ENCODE measurements around the gene CTSA. TPM values are rescaled to one million over a fixed set of nuclear protein-coding genes. Genes with fewer than 3 reads are reported as not detected.
A peak's percentile ranks its signal among the peaks of the same experiment; 100 is the strongest.
"Not testable (repeated sequence)": the region's sequence is repeated elsewhere in the genome, so short reads cannot be mapped to it uniquely, and the experiment has no call there.

Gene CTSA
- polyA plus RNA-seq, 3 donors = 116 to 134 (median 118) TPM

DNA sequence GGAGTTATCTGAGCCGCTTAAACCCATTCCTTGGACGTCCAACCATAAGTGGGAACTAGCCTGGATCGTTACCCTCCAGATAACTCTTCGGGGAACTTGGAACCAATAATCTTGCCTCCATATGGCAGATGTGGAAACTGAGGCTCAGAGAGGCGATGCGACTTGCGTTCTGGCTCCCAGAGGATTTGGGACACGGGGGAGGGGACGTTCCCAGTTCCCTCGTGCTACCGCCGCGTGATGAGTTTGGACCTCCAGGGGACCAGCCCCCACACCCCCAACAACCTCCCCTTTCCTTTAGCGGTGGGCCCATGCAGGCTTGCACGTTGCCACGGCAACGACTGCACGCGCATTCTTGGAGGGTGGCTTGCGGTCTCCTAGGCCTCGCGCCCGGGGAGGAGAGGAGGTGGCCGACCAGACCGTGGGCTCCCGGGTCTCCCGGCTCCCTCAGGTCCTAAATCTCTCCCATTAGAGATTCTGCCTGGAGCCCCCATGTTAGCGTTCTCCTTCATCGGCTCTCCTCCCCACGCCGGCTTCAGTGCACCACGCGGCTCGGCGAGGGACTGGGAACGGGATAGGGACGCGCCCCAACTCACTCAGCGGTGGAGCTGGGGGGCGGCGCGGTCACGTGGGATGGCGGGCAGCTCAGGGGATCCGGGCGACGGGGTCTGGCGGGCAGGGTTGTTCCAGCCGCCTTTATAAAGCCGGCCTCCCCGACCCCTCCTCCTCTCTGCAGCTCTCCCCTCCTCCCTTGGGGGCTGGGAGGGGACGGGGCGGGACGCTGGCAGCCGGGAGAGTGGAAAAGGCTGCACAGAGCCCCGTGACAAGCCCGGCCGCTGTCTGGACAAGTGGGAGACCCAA lies 20.6 kb downstream of the CTSA start, which contains the start of gene PLTP:
Gene PLTP, minus strand, starts transcription at position 670 of the 858 bp plus-strand sequence. CDS start 703 bp downstream, outside the sequence.
- DNase-seq (ENCODE audit: low read depth in 3 of 3, low spot score in 2 of 3) = peak in 1 of 3 donors; percentile 61

- DNase-seq (ENCODE audit: low read depth in 3 of 3, low spot score in 2 of 3) = no peak
Measured at GRCh38 chr20:45912344-45912682, 21.2 kb downstream of the CTSA start.

GRCh38 chr20:45913116-45913515 lies 22.0 kb downstream of the CTSA start:
- no peak for DNase-seq (ENCODE audit: low read depth in 3 of 3, low spot score in 2 of 3)

- no peak for DNase-seq (ENCODE audit: low read depth in 3 of 3, low spot score in 2 of 3)
Measured at GRCh38 chr20:45917790-45918141, 26.6 kb downstream of the CTSA start.

GRCh38 chr20:45918182-45918737 lies 27.1 kb downstream of the CTSA start:
- no peak for DNase-seq (ENCODE audit: low read depth in 3 of 3, low spot score in 2 of 3)

DNA sequence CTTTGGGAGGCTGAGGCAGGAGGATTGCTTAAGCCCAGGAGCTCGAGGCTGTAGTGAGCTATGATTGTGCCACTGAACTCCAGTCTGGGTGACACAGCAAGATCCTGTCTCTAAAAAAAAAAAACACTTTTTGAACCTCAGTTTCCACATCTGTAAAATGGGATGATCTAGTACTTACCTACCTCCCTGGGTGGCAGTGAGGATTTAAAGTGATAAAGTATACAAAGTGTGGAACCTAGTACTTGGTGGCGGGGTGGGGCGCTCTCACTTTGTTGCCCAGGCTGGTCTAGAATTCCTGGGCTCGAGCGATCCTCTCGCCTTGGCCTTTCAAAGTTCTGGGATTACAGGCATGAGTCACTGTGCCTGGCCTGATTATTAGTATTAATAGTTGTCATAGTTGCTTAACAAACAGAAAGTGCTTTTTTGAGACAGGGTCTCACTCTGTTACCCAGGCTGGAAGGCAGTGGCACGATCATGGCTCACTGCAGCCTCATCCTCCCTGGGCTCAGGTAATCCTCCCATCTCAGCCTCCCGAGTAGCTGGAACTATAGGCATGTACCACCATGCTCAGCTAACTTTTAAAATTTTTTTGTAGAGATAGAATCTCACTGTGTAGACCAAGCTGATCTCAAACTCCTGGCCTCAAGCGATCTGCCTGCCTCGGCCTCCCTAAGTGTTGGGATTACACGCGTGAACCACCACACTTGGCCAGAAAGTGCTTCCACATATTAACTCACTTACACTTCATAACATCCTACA lies 27.8 kb downstream of the CTSA start:
- no peak for DNase-seq (ENCODE audit: low read depth in 3 of 3, low spot score in 2 of 3)

DNA sequence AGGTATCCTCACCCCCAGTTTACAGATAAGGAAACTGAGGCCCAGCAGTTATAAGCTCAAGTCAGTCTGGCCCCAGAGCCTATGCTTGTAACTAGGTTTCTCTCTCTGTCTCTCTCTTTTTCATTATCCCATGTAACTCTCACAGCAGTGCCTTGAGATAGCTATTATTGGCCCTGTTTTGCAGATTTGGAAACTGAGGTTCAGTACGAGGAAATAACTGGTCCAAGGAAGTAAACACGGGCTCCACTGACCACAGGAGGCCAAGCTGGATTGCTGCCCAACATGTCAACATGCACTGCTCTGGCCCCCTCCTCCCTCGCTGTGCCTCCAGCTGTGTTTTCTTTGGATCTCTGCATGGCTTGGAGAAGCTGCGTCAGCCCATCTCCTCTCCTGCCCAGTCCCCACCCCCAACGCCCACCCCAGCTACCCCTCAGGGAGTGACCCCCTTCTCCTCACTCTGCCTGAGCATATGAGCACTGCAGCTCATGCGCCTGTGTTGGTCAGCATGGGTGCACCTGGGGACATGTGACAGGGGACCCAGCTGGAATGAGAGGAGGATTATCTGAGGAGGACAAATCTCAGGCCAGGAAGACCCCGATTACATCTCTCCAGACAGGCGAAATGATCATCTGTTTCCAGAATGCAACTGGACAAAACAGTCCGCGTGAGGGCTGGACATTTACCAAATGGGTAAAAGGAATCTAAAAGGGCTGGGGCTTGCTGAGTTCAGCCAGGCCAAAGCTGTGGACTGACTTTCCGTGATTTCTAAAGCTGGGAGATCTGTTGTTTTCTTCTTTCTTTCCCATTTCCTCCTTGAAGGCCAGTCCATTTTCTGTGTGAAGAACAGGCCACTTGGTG lies 28.6 kb downstream of the CTSA start:
- peak in 2 of 3 donors; percentile 58 to 69 for DNase-seq (ENCODE audit: low read depth in 3 of 3, low spot score in 2 of 3)

DNA sequence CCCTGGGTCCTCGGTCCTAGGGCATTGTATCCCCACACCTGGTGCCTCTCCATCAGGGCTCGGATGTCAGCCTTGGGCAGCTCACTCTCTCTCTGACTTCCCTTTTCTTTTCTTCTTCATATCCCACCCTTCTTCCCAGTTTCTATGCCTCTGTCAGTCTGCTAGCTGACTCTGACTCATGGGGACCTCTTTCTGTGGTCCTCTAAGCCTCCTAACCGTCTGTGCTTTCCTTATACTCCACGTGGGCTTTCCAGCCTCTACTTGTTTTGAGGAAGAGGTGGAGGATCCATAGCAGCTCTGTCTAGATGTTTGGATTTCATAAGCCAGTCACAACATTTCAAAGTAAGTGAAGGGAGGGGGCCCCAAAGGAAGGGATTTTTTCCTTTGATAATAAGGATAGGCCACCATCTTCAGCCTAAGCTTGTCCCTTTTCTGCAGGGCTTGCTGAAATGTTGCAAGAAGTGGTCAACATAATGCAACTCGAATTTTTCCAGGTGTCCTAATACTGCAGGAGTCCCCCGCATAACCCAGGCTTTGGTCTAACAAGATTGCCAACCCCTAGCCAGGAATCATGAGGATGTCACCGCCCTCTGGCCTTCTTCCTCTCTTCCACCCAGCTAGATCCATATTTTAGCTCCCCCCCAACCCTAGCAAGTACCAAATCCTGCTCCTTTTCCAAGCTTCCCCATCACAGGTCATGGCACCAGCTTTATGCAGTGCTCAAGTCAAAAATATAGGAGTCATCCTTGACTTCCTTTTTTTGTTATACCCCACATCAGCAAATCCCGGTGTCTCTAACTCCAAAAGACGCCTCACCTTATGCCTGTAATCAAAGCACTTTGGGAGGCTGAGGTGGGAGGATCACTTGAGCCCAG lies 29.6 kb downstream of the CTSA start:
- no peak for DNase-seq (ENCODE audit: low read depth in 3 of 3, low spot score in 2 of 3)

DNA sequence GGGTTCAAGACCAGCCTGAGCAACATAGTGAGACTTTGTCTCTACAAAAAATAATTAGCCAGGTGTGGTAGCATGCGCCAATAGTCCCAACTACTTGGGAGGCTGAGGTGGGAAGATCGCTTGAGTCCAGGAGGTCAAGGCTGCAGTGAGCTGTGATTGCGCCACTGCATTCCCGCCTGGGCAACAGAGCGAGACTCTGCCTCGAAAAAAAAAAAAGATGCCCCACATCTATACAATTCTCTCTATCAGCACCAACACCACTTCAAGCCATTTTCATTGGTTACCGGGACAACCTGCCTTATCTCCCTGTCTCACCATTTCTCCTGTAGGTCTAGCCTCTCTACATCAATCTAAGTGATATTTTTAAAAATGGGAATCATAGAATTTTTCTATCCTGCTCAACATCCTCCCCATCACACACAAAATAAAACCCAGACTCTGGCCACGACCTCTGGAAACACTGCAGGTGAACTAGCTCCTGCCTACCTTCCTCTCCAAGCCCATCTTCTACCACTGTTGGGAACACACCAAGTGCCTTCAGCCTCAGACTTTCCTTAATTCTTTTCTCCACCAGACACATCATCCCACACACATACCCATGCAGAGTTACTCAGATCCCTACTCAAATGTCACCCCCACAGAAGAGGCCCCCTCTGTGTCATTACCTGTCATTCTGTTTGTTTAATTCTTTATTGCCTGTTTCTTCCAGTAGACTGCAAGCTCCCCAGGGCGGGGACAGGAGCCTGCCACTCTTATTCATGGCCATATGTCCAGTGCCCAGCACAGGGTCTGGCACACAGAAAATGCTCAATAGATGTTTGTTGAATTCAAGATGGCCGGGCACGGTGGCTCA lies 30.4 kb downstream of the CTSA start:
- DNase-seq (ENCODE audit: low read depth in 3 of 3, low spot score in 2 of 3) = no peak

DNA sequence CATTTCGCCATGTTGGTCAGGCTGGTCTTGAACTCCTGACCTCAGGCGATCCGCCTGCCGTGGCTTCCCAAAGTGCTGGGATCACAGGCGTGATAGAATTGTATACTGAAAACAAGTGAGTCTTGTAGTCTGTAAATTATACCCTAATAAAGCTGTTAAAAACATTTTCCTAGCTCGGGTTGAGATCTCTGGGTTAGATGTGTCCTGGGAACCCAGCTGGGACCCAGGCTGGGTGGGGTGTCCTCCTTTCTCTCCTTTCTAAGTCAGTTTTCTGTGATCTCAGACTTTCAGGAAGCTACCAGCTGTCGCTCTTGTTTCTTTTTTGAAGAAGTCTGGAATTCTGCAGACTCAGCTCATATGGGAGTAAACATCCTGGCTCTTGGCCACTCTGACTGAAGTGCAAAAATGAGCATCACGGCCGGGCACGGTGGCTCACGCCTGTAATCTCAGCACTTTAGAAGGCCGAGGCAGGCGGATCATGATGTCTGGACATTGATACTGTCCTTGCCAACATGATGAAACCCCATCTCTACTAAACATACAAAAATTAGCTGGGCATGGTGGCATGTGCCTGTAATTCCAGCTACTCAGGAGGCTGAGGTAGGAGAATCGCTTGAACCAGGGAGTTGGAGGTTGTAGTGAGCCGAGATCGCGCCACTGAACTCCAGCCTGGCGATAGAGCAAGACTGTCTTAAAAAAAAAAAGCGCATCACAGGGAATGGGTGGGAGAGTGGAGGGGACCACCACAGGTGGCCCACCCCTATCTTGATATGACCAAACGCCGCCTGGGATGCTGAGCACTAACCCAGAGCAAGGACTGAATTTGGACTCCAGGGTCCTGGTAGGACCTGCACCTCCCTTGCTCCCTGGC lies 33.5 kb downstream of the CTSA start:
- no peak for DNase-seq (ENCODE audit: low read depth in 3 of 3, low spot score in 2 of 3)

GRCh38 chr20:45925821-45926506 lies 34.8 kb downstream of the CTSA start:
- no peak for DNase-seq (ENCODE audit: low read depth in 3 of 3, low spot score in 2 of 3)

GRCh38 chr20:45926731-45927070 lies 35.6 kb downstream of the CTSA start:
- DNase-seq (ENCODE audit: low read depth in 3 of 3, low spot score in 2 of 3) = no peak

GRCh38 chr20:45927071-45927878 lies 36.1 kb downstream of the CTSA start:
- no peak for DNase-seq (ENCODE audit: low read depth in 3 of 3, low spot score in 2 of 3)

DNA sequence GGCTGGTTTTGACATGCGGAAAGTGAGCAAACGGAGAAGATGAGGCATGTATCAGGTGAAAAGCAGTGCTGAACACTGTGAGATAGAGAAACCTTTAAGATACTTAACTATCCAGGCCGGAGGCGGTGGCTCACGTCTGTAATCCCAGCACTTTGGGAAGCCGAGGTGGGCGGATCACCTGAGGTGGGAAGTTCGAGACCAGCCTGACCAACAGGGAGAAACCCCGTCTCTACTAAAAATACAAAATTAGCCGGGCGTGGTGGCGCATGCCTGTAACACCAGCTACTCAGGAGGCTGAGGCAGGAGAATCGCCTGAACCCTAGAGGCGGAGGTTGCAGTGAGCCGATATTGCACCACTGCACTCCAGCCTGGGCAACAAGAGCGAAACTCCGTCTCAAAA lies 40.5 kb downstream of the CTSA start:
- not testable (repeated sequence) for DNase-seq (ENCODE audit: low read depth in 3 of 3, low spot score in 2 of 3)

DNA sequence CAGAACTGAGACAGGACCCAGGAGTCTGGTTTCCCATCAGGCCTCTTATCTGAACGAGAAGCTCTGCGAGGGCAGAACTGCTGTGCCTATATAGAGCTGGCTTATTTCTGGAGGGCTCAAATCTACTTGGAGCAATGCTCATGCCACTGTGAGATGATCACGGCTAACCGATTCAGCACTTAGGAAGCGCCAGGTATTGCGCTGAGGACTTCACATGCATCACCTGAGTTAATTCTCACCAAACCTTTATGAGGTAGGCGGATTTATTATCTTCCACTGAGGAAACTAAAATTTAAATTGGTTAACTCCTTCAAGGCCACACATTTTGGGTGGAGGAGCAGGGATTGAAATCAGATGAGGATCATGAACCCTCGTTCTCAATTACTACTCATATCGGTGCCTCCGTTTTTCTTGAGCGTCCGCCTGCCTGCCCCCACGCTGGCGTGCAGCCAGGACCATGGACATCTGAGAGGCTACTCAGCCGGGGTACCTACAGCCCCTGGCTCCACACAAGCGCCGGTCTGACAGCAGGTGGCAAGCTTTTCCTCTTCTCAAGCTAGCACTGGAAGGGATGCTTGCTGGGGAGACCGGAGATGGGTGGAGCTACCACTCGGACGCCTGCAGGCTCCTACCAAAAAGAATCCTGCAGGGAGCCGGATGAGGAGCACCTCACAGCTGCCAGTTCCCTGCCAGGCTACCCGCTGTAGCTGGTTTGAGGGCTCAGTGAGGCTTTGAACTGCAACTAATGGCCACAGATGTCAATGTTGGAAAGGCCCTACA lies 42.3 kb downstream of the CTSA start:
- peak in 2 of 3 donors; percentile 29 to 64 for DNase-seq (ENCODE audit: low read depth in 3 of 3, low spot score in 2 of 3)

All from right renal cortex interstitium (tissue), 3 donors.